Right atrium auricular region (tissue), 2 donors: ENCODE data around the gene MDC1. TPM values are rescaled to one million over a fixed set of nuclear protein-coding genes. Genes with fewer than 3 reads are reported as not detected.

Source experiments
- DNase-seq: peaks from one replicate; pipeline ENCODE4 v3.0.0-alpha.2; 2019; ENCODE audit warnings: low spot score
- H3K27ac ChIP-seq, 2 donors: fragments of 200-600 bp; sonication (generic); 1 replicate in 1 of 2; 2 replicates in 1 of 2; pipeline ENCODE4 v1.5.1; 2016 to 2019
- H3K27me3 ChIP-seq, 2 donors: fragments of 200-600 bp; sonication (generic); one replicate each; pipeline versions ENCODE4 v1.5.1 to v1.6.0; 2017 to 2019
- H3K36me3 ChIP-seq: fragments of 200-600 bp; sonication (generic); one replicate; pipeline ENCODE4 v1.5.1; 2016
- H3K4me1 ChIP-seq, 2 donors: fragments of 200-600 bp; sonication (generic); one replicate each; pipeline versions ENCODE4 v1.5.1 to v1.6.0; 2017 to 2019
- H3K4me3 ChIP-seq, 2 donors: fragments of 200-600 bp; sonication (generic); 1 replicate in 1 of 2; 2 replicates in 1 of 2; pipeline ENCODE4 v1.5.1; 2017 to 2019; ENCODE audit warnings: mild to moderate bottlenecking in 1 of 2, moderate library complexity in 1 of 2
- H3K9me3 ChIP-seq, 2 donors: fragments of 200-600 bp; sonication (generic); one replicate each; pipeline ENCODE4 v1.5.1; 2019
- total RNA-seq, 2 donors: library from RNA; depleted of rRNA; stranded (reverse); fragments of >200 nt; gene quantifications; one replicate each; pipeline ENCODE4 v1.1.0, GENCODE V29; 2016
- TF ChIP-seq, protein P1 (sequence below), 2 donors: fragments of 200-600 bp; sonication (generic); IDR thresholded peaks; one replicate each; pipeline ENCODE4 v1.5.1; 2019; ENCODE audit warnings: antibody characterized with exemption in 2 of 2

The MDC1 gene
- total RNA-seq, 2 donors from 2014 or later, result 6.7 to 12.3 TPM

DNA sequence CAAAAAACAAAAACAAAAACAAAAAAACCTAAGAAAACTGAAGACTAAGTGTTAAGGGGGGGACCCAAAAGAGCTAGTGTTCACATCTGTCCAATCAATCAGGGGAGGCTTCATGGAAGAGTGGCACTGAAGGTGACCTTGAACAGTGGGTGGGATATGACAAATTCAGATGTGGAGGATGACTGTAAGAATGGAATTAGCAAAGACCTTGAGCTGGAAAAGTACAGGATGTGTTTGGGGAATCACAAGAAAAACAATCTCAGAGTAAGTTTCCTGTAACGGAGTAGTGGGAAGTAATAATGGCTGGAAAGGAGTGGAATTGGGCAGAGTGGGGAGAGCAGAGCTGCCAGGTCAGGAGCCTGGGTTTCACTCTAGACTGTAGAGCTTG lies 30.2 kb upstream of the MDC1 start:
- Histone ChIP-seq H3K36me3 (no peaks in the 10 kb centered on the region), H3K27me3 (no peaks in the 10 kb centered on the region), H3K9me3 (no peaks in the 10 kb centered on the region), H3K4me1 (peaks cover 0 to 40% of the 10 kb centered on the region in 2 donors), H3K27ac (peak overlapping the region in 1 of 2 donors; percentile 21), H3K4me3 (no peak overlapping the region)
- DNase-seq, result no peak
- TF ChIP-seq, protein P1, sequence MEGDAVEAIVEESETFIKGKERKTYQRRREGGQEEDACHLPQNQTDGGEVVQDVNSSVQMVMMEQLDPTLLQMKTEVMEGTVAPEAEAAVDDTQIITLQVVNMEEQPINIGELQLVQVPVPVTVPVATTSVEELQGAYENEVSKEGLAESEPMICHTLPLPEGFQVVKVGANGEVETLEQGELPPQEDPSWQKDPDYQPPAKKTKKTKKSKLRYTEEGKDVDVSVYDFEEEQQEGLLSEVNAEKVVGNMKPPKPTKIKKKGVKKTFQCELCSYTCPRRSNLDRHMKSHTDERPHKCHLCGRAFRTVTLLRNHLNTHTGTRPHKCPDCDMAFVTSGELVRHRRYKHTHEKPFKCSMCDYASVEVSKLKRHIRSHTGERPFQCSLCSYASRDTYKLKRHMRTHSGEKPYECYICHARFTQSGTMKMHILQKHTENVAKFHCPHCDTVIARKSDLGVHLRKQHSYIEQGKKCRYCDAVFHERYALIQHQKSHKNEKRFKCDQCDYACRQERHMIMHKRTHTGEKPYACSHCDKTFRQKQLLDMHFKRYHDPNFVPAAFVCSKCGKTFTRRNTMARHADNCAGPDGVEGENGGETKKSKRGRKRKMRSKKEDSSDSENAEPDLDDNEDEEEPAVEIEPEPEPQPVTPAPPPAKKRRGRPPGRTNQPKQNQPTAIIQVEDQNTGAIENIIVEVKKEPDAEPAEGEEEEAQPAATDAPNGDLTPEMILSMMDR (IDR thresholded peaks at IDR 0.05), result no peak

GRCh38 chr6:30744054-30744805 lies 27.1 kb upstream of the MDC1 start, which contains the start of gene IER3:
Gene IER3 (minus strand): TSS chr6:30744547. CDS start chr6:30744518, 29 bp downstream.
- peaks cover 0 to 53% of the 10 kb centered on the region in 2 donors for H3K4me1 ChIP-seq
- TF ChIP-seq, protein P1 (IDR thresholded peaks at IDR 0.05), result peak; percentile 44 to 77
- H3K27me3 ChIP-seq, result no peaks in the 10 kb centered on the region
- H3K4me3 ChIP-seq, result peak within 1 kb of the TSS; percentile 79 to 90
- H3K36me3 ChIP-seq, result peaks cover 21% of the 10 kb centered on the region
- DNase-seq, result peak; percentile 95
- no peaks in the 10 kb centered on the region for H3K9me3 ChIP-seq
- peak within 1 kb of the TSS; percentile 94 to 95 for H3K27ac ChIP-seq

DNA sequence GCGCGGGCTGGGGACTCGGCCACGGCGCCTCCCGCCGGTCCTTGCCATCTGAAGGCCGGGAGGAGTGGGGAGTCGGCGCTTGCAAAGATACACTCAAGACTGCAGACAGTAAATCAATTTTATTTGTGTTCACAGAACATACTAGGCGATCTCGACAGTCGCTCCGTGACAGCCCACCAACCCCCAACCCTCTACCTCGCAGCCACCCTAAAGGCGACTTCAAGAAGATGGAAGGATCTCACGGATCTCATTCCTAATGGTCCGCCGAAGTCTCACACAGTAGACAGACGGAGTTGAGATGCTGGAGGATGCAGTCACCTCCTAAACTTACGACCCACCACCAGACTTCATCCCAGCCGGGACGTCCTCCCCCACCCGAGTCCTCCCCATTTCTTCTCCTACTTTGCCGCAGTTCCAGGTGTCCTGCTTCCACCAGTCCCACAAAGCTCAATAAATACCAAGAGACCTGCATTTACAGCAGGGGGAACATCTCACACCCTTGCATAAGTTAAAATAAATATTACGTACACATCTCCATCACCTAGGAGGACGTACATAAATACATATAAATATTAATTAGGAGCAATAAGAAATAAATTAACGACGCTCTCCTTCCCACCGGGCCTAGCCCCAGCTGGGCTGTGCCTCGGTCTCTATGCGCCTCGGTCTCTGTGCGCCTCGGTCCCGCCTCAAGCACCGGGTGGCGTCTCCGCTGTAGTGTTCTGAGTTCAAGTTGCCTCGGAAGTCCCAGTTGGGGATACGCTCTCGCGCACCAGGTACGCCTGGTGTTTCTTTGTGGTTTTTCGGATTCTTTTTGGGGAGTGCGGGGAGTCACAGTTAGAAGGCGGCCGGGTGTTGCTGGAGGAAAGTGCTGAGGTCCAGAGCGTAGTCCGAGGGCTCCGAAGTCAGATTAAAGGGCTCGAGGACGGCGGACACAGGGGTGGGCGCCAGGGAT lies 26.3 kb upstream of the MDC1 start:
- Histone ChIP-seq H3K4me1 (peaks cover 0 to 53% of the 10 kb centered on the region in 2 donors), H3K27ac (peak overlapping the region; percentile 94 to 95), H3K27me3 (no peaks in the 10 kb centered on the region), H3K36me3 (peaks cover 29% of the 10 kb centered on the region), H3K9me3 (no peaks in the 10 kb centered on the region), H3K4me3 (peak overlapping the region; percentile 79 to 90)
- TF ChIP-seq, protein P1 (IDR thresholded peaks at IDR 0.05), result no peak
- DNase-seq, result no peak

DNA sequence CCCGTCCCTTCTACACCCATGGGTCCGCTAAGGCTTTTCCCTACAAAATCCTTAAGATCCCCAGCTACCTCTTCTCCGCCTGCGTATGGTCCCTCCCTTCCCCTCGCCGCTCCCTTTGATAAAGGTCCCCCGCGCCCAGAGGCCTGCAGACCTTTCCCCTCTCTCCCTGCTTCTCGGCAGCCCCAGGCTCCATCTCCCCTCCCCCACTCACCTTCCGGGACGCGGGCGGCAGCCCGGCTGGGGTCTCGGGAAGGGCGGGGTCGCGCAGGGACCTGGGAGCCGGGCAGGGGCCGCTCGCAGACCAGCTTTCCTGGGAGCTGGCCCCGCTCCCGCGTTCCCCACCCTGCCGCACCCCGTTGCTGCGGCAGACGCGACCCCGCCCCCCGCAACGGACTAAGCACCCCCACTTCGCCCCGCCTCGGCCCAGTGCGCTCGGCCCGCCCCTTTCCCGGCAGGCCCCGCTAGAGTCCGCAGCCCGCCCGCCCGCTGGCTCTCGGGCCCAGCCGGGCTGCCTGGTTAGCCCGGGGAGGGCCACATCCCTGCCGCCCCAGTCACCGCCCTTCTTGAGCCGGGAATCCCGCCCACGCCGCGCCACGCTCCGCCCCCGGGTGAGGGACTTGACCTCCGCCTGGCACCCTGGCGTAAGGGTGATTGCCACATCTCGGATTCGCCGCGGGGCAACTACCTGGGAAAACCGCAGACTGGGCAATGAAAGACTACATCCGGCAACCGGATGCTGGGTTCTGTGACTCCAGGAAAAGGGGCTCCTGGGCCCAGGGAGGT lies 25.4 kb upstream of the MDC1 start, which contains the start of gene FLOT1:
Gene FLOT1, minus strand, starts transcription at position 372 of the 783 bp plus-strand sequence. CDS start 498 bp downstream, outside the sequence.
- H3K27ac ChIP-seq, result peak within 1 kb of the TSS; percentile 94 to 95
- TF ChIP-seq, protein P1 (IDR thresholded peaks at IDR 0.05), result no peak
- H3K4me3 ChIP-seq, result peak within 1 kb of the TSS; percentile 79 to 90
- H3K9me3 ChIP-seq, result no peaks in the 10 kb centered on the region
- H3K36me3 ChIP-seq, result peaks cover 37% of the 10 kb centered on the region
- no peaks in the 10 kb centered on the region for H3K27me3 ChIP-seq
- peaks cover 0 to 51% of the 10 kb centered on the region in 2 donors for H3K4me1 ChIP-seq
- DNase-seq, result peak; percentile 99

DNA sequence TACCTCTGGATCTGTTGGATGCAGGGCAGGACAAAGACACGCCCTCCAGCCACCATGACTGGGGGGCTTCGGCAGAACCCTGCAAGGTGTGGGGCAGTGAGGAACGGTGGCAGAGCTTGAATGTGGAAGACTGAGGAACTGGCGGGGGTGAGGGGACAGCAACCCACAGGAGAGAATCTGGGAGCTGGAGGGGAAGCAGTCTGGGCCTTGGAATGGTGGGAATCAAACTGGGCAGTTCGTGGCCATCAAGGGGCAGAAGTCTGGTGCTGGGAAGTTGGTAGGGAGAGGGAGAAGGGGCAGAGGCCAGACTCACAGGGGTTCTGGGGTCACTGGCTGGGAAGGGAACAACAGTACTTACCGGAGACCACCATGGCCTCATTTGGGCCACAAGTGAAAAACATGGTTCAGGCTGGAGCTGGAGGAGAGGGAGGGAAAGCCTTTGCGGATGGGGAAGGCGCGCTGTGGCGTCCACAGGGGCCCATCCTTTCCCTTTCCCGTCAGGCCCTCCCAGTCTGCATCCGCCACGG lies 24.8 kb upstream of the MDC1 start:
- Histone ChIP-seq H3K4me3 (peak overlapping the region; percentile 79 to 90), H3K27ac (peak overlapping the region; percentile 94 to 95), H3K27me3 (no peaks in the 10 kb centered on the region), H3K4me1 (peaks cover 0 to 55% of the 10 kb centered on the region in 2 donors), H3K9me3 (no peaks in the 10 kb centered on the region), H3K36me3 (peaks cover 44% of the 10 kb centered on the region)
- DNase-seq, result no peak
- TF ChIP-seq, protein P1 (IDR thresholded peaks at IDR 0.05), result no peak
